Urinary bladder (tissue), 4 donors: ENCODE data around the gene RAB31. TPM values are rescaled to one million over a fixed set of nuclear protein-coding genes. Genes with fewer than 3 reads are reported as not detected.
"Not testable (repeated sequence)": the region's sequence is repeated elsewhere in the genome, so short reads cannot be mapped to it uniquely, and the experiment has no call there.

Experiments
- DNase-seq: peaks from one replicate; pipeline ENCODE4 v3.0.0-alpha.2; 2015; ENCODE audit errors: extremely low spot score
- H3K27ac ChIP-seq: one replicate; pipeline ENCODE4 v1.5.1; 2013; ENCODE audit warnings: low read depth, mild to moderate bottlenecking, moderate library complexity
- H3K36me3 ChIP-seq: one replicate; pipeline ENCODE4 v1.6.1; 2013; ENCODE audit warnings: mild to moderate bottlenecking, moderate library complexity; ENCODE audit not compliant: insufficient read depth
- H3K4me1 ChIP-seq: one replicate; pipeline ENCODE4 v1.6.1; 2013; ENCODE audit warnings: mild to moderate bottlenecking, moderate library complexity; ENCODE audit not compliant: insufficient read depth
- H3K4me3 ChIP-seq: one replicate; pipeline ENCODE4 v1.5.1; 2013; ENCODE audit warnings: low read depth, low read length
- WGBS: extraction: QIAGEN DNeasy Blood & Tissue Kit; methylation state at CpG from one replicate; pipeline ENCODE4 v1.1.7; 2013; 5-methylcytosine and 5-hydroxymethylcytosine counted together
- polyA plus RNA-seq: library from polyadenylated mRNA; stranded (reverse); fragments of 200-250 nt; gene quantifications from one replicate; pipeline ENCODE4 v1.2.3, GENCODE V29; 2013
- total RNA-seq: library from RNA; depleted of rRNA; stranded (reverse); fragments of >200 nt; gene quantifications from one replicate; pipeline ENCODE4 v1.2.3, GENCODE V29; 2014
- donor health status: healthy with polysubstance abuse.
- donor health status: healthy.

Gene RAB31
- total and polyA plus RNA-seq, 2 donors = 37.1 to 77.2 TPM

- H3K4me3 ChIP-seq = no peak within 1 kb of the TSS
- DNase-seq = no peak
- no peaks in the 10 kb centered on the region for H3K4me1 ChIP-seq
- 94% methylated on average over 8 of the region's 8 CpGs for WGBS
- no peak within 1 kb of the TSS for H3K27ac ChIP-seq
- H3K36me3 ChIP-seq = no peaks in the 10 kb centered on the region
Measured at GRCh38 chr18:9885170-9886004, 177.3 kb downstream of the RAB31 start, which contains the start of gene TXNDC2. TSS of gene TXNDC2 (plus strand) at chr18:9885973. CDS start at chr18:9886681, 708 bp downstream.

DNA sequence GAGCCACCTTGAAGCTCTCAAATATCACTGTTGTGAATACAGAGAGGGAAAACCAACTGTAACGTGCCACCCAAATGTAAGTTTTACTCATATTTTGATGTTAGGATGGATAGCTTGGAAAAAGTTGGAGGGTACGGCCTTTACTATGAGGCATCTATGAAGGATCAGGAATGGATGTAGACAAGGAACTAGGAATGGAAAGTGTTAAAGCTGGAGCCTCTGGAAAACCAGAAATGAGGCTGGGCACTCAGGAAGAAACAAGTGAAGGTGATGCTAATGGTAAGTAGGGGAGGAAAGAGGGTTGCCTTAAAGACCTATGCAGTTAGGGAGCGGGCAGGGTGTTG lies 177.9 kb downstream of the RAB31 start:
- Histone ChIP-seq H3K36me3 (no peaks in the 10 kb centered on the region), H3K4me1 (no peaks in the 10 kb centered on the region), H3K4me3 (no peak overlapping the region), H3K27ac (no peak overlapping the region)
- WGBS = 95% methylated on average over 3 of the region's 3 CpGs
- no peak for DNase-seq

DNA sequence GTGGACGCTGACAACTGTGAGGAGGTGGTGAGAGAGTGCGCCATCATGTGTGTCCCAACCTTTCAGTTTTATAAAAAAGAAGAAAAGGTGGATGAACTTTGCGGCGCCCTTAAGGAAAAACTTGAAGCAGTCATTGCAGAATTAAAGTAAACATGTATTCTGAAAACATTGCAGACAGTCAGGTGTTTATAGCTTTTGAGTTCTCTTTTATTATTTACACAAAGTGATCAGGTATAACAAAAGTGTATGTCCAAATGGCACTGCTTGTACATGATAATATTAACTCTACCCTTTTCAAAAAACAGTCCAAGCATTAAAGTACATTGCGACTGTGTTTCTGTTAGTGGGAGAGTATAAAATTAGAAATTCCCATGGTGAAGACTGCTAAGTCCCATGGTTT lies 179.9 kb downstream of the RAB31 start:
- Histone ChIP-seq H3K4me1 (no peaks in the 10 kb centered on the region), H3K4me3 (no peak overlapping the region), H3K27ac (no peak overlapping the region), H3K36me3 (no peaks in the 10 kb centered on the region)
- no peak for DNase-seq
- 98% methylated on average over 5 of the region's 5 CpGs for WGBS

DNA sequence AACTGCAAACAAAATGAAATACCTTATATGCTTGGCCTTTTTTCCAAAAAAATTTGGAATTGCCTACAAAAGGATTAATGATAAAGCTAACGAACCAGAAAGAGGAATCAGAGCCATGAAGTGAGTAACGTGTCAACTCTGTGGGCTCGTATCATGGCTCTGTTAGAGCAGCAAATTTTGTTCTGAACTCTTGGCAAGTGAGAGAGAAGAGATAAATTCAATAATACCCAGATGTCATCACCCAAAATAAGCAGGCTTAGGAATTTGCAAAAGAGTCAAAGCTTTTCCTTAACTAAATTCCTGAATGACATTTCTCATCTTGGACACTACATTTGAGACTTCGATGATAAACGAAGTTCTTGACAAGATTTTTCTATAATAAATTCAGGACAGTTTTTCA lies 182.1 kb downstream of the RAB31 start:
- Histone ChIP-seq H3K4me1 (no peaks in the 10 kb centered on the region), H3K36me3 (no peaks in the 10 kb centered on the region), H3K27ac (no peak overlapping the region), H3K4me3 (no peak overlapping the region)
- DNase-seq = no peak
- 48% methylated on average over 5 of the region's 5 CpGs for WGBS

DNA sequence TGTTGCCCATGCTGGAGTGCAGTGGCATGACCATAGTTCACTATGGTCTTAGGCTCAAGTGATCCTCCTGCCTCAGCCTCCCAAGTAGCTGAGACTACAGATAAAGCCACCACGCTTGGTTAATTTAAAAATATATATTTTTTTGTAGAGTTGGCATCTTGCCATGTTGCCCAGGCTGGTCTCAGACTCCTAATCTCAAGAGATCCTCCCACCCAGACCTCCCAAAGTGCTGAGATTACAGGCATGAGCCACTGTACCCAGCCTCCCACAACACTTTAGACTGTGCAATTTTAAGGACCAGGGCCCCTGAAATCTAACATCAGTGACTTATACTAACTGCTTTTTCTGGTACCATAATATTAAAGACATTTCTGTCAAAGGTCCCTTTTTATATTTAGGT lies 182.9 kb downstream of the RAB31 start:
- no peak overlapping the region for H3K27ac ChIP-seq
- WGBS = 70% methylated on average over 1 of the region's 1 CpG
- no peaks in the 10 kb centered on the region for H3K36me3 ChIP-seq
- no peaks in the 10 kb centered on the region for H3K4me1 ChIP-seq
- no peak overlapping the region for H3K4me3 ChIP-seq
- no peak for DNase-seq

DNA sequence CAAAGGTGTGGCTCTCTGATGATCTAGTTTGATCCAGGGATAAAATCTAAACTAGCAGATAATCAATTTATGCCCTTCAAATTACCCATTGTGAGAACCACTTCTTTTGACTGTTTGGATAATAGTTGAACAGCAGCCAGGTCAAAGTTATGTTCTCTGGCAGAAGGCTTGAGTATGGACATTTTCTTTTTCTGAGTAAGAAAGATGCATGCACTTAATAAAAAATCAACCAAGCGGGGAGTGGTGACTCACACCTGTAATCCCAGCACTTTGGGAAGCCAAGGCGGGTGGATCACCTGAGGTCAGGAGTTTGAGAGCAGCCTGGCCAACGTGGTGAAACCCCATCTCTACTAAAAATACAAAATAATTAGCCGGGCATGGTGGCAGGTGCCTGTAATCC lies 183.4 kb downstream of the RAB31 start:
- H3K27ac ChIP-seq, H3K36me3 ChIP-seq, DNase-seq, H3K4me1 ChIP-seq, H3K4me3 ChIP-seq: not testable (repeated sequence)
- 77% methylated on average over 4 of the region's 4 CpGs for WGBS

- no peak overlapping the region for H3K27ac ChIP-seq
- no peaks in the 10 kb centered on the region for H3K36me3 ChIP-seq
- no peaks in the 10 kb centered on the region for H3K4me1 ChIP-seq
- DNase-seq = no peak
- WGBS = 89% methylated on average over 6 of the region's 6 CpGs
- H3K4me3 ChIP-seq = no peak overlapping the region
Measured at GRCh38 chr18:9894454-9895068, 186.5 kb downstream of the RAB31 start.

DNA sequence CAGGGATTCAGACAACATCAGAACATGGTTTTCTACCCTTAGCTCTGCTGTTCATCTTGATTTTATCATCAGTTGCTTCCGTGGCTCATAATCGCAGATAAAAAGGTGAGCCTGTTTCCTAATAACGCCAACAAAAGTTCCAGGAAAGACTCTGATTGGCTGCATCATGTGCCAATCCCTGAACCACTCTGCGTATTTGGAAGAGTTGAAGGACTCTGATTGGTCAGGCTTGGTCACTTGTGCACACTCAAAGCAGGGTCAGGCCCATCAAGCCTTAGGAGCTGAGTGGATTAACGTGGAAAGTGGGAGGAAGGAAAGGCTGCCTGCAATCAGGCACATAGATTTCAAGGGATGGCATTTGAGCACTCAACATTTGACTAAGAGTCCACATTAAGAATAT lies 189.0 kb downstream of the RAB31 start:
- Histone ChIP-seq H3K36me3 (no peaks in the 10 kb centered on the region), H3K27ac (no peak overlapping the region), H3K4me3 (no peak overlapping the region), H3K4me1 (no peaks in the 10 kb centered on the region)
- DNase-seq = no peak
- WGBS = 92% methylated on average over 5 of the region's 5 CpGs

DNA sequence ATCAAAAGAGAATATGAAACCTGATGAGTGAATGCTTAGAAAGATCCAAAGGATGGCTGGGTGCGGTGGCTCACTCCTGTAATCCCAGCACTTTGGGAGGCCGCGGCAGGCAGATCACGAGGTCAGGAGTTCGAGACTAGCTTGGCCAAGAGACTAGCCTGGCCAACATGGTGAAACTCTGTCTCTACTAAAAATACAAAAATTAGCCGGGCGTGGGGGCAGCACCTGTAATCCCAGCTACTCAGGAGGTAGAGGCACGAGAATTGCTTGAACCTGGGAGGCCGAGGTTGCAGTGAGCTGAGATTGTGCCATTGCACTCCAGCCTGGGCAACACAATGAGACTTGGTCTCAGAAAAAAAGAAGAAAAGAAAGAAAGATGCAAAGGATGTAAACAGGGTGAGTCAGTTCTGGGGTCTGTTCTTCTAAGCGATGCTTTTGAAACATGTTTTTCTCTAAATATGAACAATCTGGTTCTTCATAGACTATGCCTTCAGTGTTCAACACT lies 189.7 kb downstream of the RAB31 start:
- H3K27ac ChIP-seq, H3K36me3 ChIP-seq, H3K4me3 ChIP-seq, DNase-seq, H3K4me1 ChIP-seq: not testable (repeated sequence)
- 97% methylated on average over 10 of the region's 10 CpGs for WGBS

DNA sequence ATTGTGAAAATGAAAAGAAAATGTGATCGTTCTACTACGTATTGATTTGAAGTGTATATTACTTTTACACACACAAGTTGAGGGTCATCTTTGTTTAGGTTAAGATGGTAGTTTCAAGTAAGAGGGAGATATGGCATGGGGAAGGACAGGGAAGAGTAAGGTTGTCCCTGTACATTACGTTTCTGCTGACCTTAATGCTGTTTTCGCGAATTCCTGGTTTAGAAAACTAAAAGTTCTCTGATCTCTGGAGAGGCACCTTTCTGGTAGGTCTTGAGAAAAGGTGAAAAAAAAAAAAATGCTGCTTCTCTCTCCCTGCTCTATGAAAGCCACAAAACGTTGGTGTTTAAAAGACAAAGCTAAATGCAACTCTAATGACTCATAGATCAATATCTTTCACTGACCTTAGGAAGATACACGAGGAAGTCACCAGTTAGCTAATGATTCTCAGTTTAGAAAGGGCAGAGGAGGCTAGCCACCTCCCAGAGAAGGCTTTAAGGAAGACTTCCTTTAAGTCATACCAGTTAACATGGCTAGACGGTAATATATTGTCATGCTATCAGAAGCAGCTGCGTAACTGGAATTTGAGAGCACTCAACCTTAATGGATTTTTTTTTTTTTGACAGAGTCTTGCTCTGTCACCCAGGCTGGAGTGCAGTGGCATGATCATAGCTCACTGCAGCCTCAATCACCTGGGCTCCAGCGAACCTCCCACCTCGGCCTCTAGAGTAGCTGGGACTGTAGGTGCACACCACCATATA lies 190.9 kb downstream of the RAB31 start:
- WGBS = 77% methylated on average over 11 of the region's 11 CpGs
- Histone ChIP-seq H3K4me1 (no peaks in the 10 kb centered on the region), H3K4me3 (no peak overlapping the region), H3K27ac (no peak overlapping the region), H3K36me3 (no peaks in the 10 kb centered on the region)
- no peak for DNase-seq

DNA sequence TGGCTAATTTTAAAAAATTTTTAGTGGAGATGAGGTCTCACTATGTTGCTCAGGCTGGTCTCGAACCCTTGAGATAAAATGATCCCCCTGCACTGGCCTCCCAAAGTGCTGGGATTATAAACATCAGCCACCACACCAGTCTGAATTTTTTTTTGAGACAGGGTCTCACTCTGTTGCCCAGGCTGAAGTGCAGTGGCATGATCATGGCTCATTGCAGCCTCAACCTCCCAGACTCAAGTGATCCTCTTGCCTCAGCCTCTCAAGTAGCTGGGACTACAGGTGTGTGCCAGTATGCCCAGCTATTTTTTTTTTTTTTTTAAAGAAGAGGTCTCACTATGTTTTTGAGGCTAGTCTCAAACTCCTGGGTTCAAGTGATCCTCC lies 191.4 kb downstream of the RAB31 start:
- H3K4me1 ChIP-seq, H3K4me3 ChIP-seq, H3K36me3 ChIP-seq, H3K27ac ChIP-seq, DNase-seq: not testable (repeated sequence)
- WGBS = 89% methylated on average over 1 of the region's 1 CpG

DNA sequence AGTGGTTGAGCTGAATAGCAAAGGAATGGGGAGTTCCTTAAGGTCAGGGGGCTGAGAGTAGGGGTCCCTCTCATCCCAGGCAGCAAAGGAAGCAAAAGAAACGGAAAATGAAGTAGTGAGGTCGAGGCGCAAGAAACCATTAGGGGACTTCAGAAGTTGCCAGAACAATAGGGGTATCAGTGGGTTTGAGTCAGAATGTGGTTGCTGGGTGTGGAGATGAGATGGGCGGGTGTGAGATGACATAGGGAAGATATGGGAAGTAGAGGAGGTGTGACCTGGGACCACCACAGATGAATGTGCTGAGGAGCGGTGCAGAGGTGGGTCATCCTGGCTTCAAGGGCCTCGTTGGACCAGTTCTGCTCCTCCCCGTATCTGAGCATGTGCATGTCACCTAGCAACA lies 192.6 kb downstream of the RAB31 start:
- Histone ChIP-seq H3K27ac (no peak overlapping the region), H3K4me3 (no peak overlapping the region), H3K4me1 (no peaks in the 10 kb centered on the region), H3K36me3 (no peaks in the 10 kb centered on the region)
- 92% methylated on average over 7 of the region's 7 CpGs for WGBS
- DNase-seq = no peak

DNA sequence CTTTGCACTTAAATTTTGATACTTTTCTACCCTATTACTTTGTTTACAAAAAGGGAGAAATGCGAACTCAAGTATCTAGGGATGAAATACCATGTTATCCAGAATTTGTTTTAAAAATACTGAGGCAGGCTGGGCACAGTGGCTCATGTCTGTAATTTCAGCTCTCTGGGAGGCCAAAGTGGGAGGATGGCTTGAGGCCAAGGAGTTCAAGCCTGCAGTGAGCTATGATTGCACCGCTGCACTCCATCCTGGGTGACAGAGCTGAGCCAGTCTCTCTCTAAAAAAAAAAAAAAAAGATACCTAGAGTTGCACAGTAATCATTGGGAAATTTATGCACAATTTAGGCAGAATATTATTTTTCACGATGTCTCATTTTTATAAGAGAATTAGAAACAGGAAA lies 193.3 kb downstream of the RAB31 start:
- H3K27ac ChIP-seq = no peak overlapping the region
- H3K4me3 ChIP-seq = no peak overlapping the region
- DNase-seq = no peak
- H3K4me1 ChIP-seq = no peaks in the 10 kb centered on the region
- H3K36me3 ChIP-seq = no peaks in the 10 kb centered on the region
- WGBS = 92% methylated on average over 3 of the region's 3 CpGs

DNA sequence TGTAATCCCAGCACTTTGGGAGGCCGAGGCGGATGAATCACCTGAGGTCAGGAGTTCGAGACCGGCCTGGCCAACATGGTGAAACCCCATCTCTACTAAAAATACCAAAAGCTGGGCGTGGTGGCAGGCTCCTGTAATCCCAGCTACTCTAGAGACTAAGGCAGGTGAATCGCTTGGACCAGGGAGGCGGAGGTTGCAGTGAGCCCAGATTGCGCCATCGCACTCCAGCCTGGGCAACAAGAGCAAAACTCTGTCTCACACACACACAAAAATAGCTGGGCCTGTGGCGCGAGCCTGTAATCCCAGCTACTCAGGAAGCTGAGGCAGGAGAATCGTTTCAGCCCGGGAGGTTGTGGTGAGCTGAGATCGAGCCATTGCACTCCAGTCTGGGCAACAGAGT lies 194.2 kb downstream of the RAB31 start:
- WGBS = 94% methylated on average over 14 of the region's 14 CpGs
- H3K4me1 ChIP-seq, H3K4me3 ChIP-seq, DNase-seq, H3K27ac ChIP-seq, H3K36me3 ChIP-seq: not testable (repeated sequence)
